Activated T-cell treated with anti-CD3 and anti-CD28 coated beads for 1 hour (primary cell): ENCODE results near the gene KRT80.

Experiments used
- DNase-seq: peaks from one replicate; pipeline ENCODE4 v3.0.0-alpha.2; 2020; ENCODE audit warnings: low read depth

Gene KRT80

GRCh38 chr12:52198454-52199215 lies 6.8 kb upstream of the KRT80 start:
- no peak for DNase-seq

DNA sequence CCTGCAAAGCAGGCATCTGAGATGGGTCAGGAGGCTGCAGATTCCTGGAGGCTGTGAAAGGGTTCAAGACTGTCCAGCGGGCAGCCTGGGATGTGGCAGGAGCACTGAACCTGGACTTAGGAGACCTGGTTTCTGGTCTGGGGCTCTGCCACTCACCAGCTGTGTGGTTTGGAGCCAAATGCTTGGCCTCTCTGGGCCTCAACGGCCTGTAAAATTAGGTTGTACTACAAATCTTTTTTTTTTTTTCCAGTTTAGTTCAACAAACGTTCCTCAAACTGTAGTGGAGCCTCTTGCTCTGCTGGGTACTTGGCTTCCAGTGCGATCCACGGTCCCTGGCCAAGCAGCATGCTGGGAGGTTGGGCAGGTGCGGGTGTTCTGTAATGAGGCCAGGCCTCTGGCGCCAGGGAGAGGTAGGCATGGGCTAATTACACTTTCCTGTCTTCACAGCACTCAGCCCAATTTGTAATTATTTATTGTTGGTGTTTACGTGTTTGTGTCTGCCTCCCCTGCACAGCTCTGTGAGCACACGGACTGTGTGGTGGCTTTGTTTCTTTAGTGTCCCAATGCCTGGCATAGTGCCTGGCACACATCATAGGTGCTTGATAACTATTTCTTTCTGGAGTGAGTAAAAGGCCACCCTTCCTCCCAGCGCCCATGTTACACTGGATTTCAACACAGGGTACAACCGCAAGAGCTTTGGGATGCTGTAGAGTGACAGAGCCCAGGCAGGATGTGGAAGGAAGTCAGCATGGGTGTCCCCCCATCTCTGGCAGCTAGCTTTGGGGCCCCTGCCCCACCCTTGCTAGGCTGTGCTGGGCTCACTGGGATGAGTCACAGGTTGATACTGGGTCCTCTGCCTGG lies 5.8 kb upstream of the KRT80 start:
- no peak for DNase-seq

DNA sequence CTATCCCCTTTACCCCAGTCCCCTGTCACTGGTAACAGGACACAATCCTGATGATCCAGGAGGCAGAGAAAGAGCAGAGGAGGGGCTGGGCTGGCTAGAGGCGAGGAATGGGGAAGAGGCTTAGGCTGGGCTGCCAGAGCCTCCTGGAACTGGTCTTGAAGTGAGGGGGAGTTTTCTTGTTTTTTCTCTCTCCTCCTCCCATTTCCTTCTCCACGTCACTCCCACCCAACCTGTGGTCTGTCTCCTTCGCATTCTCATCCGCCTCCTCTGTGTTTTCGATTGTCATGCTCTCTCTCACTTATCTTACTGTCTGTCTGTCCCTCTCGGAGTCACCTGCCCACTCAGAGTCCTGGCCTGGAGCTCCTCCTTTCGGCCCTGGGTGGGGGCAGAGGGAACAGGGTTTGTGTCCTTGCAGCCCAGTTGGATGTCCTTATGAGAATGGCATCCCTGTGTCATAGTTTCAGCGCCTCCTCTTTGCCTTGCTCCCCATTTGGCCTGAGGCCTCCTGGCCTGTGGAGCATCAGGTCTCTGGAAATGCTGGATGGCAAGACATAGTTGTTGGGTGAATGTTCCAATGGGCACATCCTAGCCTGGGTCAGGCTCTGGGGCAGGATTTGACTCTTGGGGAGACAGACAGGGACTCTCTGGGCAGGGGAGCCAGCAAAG lies 3.4 kb upstream of the KRT80 start:
- no peak for DNase-seq

GRCh38 chr12:52193991-52194390 lies 2.2 kb upstream of the KRT80 start:
- DNase-seq, result no peak

GRCh38 chr12:52193532-52193931 lies 1.7 kb upstream of the KRT80 start:
- no peak for DNase-seq

DNA sequence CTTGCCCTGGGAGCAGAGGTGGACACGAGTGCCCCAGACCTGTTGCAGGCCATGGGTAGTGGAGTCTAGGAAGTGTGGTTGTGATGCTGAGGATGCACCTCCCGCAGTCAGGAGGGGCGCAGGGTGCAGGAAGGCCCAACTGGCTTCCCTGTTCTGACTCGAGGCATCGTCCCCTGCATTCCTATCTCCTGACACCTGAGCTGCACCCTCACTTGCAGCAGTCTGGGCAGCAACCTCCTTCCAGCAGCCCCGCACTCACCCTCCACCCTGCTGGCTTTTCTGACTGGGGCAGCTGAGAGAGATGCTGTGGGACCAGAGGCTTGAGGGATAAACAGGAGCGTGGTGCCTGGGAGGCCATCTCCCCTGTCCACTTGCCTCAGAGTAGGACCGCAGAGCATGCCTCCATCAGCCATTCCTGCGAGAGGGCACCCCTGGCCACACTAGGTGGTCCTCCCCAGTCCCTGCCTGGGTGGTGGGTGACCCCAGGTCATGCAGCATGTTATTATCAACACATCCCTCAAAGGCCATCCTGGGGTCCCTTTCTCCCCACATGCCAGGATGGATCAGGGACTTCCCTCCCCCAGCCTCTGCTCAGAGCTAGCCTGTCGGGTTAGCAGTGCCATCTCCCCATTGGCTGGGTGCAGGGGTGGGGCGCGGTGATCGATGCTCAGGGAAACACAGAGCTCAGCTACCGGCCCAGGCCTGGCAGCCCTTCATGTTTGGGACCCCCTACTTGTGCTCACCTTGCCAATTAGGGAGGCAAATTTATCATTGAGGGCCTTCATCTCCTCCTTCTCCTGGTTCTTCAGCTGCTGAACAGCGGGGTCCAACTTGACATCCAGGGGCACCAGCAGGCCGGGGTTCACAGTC lies 719 bp downstream of the KRT80 start:
- DNase-seq, result no peak

GRCh38 chr12:52189376-52190174 lies 2.2 kb downstream of the KRT80 start:
- no peak for DNase-seq

DNA sequence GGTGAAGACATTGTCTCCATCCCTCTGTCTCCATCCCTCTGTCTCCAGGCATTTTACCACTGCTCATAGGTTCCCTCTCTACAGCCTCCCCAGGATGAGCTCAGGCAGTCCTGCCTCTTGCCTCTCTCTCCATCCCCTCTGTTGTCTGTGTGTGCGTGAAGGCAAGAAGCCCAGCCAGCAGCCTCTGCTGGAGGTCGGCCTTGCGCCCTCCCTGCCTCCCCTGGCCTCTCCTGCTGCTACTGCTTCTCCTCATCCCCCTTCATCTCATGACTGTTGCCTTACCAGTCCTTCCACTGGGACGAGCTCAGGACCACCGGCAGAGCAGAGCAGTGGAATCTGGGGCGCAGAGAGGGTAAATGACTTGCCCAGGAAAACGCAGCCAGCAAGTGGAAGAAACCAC lies 3.2 kb downstream of the KRT80 start:
- no peak for DNase-seq

- DNase-seq, result no peak
These were observed 4.2 kb downstream of the KRT80 start for GRCh38 chr12:52187640-52188039.

- no peak for DNase-seq
These were observed 4.6 kb downstream of the KRT80 start for GRCh38 chr12:52187206-52187605.

DNA sequence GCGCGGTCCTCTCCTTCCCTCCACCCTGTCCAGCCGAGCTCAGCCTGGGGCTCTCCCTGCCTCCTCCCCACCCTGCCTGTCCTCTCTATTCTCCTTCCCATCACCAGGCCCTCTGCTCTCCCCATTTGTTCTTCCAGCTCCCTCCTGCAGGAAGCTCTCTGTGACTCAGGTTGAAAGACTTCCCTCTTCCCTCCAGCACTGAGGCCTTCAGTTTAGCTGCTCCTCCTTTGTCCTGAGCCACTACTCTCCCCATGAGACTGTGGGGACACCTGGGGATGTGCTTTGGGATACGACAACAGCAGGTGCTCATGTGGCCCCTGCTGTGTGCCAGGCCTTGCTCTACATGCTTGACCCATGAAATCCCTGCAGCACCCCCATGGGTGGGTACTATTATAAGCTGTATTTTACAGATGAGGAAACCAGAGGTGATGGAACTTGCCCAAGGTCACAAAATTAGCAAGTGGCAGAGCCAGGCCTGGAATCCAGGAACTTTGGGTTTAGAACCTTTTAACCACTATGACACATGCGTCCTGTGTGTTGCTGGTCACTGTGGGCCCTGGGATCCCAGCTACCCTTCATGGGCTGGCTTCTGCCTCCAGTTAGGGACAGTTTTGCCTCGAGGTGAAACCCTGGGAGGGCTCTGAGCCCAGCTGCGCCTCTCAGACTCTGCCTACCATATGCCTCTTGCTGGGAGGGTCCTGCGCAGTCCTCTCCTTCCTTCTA lies 5.5 kb downstream of the KRT80 start:
- DNase-seq, result no peak

DNA sequence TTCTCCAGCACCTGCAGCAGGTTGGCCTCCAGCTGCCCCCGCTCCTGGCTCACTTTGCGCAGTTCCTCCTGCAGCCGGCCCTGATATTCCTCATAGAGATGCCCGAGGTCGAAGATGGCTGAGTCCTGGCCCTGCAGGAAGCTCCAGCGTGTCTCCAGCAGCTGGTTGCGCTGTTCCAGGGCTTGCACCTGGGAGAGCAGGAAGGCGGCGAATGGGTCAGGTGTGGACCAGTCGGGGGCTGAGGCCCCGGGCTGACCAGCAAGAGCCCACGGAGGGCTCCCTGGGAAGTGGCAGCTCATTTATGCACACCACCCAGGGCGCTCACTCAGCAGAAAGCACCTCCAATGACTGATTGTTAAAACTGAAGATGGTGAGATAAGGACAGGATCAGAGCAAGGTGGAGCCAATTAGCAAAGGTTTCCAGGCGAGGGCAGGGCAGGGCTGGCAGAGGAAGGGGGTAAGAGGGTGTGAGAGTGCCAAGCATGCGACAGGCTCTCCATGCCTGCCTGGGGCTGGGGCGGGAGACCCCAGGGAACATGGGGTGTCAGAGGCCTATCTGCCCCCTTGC lies 6.3 kb downstream of the KRT80 start:
- DNase-seq, result no peak

DNA sequence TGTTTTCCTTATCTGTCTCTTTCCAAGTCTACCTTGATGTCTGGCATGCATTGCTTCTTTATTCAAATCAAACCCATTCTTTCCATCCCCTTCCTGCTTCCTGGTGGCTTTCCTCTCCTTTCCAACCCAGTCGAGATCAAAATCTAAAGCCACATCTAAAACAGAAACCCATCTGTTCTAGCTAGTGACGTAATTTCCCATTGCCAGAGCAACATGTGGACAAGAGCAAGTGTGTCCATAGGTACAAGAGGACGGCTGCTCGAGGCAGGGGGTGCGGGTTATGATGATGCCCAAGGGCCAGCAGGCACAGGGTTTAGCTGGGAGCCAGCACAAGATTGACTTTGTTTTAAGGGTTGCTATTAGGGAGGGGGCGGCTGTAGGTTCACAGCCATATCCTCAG lies 7.0 kb downstream of the KRT80 start:
- no peak for DNase-seq

- no peak for DNase-seq
These were observed 7.8 kb downstream of the KRT80 start for GRCh38 chr12:52183971-52184370.

- DNase-seq, result no peak
These were observed 8.3 kb downstream of the KRT80 start for GRCh38 chr12:52183544-52183910.

DNA sequence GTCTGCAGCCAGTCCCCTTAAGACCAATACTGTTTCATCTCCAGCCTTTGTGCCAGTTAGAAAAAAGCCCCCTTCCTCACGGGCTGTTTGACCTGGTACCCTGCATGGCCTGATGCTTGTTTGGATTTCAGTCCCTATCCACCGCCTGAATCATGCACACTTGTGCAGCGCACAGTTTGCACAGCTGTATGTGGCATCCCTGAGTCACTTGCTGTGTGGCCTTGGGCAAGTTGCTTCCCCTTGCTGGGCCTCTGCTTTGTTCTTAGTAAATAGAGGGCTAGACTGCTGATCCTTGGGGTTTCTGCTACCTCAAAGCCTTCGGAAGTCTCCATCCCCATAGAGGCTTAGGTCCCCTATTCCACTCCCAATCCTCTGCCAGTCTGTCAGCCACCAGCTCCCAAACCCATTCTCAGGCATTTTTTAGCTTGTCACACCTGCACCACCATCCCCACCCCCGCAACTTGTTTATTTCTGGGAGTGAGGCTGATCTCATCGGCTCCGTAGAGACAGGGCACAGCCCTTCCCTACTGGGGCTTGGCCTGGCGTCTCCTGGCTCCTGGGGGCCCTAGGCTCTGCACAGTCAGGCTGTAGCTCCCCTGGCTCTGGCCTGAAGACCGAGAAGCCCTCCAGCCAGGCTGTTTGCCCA lies 8.8 kb downstream of the KRT80 start:
- DNase-seq, result no peak

DNA sequence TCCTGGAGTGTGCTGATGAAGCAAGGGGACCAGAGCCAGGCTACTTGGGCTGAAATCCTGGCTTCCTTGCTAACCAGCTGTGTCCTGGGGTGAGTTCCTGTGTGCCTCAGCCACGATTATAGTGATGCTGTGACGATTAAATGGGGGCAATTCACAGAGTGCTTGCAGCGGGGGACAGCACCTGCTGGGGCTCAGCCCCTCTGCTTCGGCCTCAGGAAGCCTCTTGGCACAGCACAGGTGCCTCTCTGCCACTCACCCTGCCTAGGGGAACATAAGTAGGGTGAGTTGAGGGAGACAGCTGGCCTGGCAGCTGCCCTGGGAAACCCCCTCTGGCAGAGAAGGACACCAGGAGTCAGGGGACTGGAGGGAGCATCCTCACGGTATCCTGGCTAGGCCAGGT lies 9.4 kb downstream of the KRT80 start:
- no peak for DNase-seq

DNA sequence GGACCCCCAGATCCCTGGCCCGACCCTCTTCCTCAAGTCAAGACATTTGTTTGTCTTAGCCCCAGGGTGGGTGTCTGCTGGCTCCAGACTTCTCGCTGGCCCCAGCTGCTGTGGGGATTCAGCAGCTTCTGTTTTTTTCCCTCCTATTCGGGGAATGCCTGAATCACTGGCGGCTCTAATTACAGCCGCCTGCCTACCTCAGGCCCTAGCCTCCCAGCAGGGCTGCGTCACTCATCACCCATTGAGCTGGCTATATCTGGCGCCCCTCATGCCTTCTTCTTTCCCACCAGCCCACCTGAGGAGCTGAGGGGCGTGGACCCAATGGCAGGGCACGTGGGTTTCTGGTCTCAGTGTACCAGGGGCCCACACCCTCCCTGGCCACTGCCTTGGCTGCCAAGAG lies 10.1 kb downstream of the KRT80 start:
- DNase-seq, result no peak

DNA sequence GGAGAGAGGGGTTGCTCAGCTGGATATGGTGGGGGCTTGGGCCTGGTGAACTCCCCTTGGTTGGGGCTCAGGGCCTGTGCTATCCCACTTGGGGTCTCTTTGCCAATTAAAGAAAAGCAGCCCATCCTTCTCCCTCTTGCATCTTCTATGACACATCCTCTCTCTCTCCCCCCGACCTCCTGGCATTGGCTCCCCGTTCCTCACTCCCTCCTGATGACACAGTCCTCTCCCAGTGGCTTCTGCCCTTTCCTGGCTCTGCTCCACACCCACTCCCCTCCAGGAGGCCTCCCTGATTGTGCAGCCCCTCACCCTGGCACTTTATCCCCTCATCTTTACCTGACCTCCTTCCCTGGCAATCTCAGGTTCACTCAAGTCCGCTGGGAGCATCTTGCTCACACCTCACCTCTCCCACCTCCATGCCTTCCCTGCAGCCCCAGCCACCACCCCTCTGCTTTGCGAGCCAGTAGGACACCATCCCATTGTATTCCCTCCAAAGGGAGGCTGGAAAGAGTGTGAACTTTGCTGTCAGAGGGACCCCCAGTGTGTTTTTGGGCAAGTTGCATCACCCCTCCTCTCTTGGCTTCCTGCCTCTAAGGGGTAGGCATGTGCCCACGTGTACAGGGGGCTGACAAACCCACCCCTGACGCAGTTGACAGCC lies 10.7 kb downstream of the KRT80 start:
- DNase-seq, result no peak
